DMS 273 treated with DMSO at 0.1 percent for 48 hours (cell line): ENCODE data around the gene DMRTA1.
"Not testable (repeated sequence)": the region's sequence is repeated elsewhere in the genome, so short reads cannot be mapped to it uniquely, and the experiment has no call there.

Source experiments
- DNase-seq: peaks from one replicate; lab custom pipeline; 2025; lab: John Stamatoyannopoulos, UW

The DMRTA1 gene

DNA sequence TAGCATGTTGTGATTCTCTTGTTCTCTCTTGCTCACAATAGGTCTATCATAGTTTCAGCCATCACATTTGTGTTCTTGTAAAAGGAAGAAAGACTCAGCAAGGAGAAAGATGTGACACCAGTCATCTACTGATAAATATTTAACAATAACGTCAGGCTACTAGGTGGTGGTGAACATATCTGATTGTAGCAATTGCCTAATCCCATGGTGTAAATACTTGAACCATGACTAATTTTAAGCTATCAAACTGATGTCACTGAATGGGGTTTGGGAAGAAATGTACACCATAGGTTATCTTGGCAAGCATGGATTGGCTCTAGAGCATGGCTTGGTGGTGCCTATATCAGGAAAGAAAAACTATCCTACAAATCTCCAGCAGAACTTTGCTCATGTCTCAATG lies 16.6 kb downstream of the DMRTA1 start:
- no peak for DNase-seq

DNA sequence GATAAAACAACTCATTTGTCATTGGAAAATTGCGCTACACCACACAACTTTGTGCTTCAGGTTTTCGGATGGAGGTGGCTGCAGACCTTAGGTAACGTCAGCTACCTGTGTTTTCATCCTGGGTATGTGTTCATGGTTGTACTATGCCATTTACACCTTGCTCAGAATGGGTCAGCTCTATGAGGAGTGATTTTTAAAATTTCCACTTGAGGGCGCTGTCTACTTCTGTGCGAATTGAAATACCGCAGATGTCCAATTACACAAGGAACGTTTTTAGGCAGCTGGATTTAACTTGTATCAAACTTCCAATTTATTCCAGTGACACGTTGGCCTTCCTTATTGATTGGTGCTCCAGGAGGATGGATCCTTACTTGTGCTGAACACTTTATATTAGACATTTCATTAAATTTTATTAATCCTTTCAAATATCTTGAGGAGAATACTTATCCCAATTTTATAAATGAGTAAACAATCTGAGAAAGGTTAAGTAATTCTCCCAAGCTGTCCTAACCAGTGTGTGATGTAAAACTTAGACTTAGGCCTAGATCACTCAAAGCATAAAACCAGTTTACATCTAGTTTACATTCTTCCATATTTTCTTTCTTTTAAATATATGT lies 23.4 kb downstream of the DMRTA1 start:
- no peak for DNase-seq

DNA sequence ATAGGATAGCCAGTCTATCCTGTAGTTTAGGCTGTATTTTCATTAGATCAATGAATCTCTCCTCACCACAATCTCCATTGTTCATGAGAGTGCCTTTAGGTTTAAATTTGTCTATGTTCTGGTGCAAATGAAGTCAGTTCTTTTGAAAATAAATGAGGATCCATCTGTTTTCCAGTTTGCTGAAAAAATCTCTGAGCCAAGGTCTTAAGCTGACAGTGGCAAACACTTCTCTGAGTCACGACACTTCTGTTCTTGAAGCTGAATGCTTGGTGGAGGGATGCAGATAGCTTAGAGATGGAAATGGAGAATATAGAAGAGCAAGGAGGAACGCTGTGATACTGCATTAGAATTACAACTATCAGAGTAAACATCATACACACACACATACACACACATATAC lies 34.9 kb downstream of the DMRTA1 start:
- DNase-seq: no peak

DNA sequence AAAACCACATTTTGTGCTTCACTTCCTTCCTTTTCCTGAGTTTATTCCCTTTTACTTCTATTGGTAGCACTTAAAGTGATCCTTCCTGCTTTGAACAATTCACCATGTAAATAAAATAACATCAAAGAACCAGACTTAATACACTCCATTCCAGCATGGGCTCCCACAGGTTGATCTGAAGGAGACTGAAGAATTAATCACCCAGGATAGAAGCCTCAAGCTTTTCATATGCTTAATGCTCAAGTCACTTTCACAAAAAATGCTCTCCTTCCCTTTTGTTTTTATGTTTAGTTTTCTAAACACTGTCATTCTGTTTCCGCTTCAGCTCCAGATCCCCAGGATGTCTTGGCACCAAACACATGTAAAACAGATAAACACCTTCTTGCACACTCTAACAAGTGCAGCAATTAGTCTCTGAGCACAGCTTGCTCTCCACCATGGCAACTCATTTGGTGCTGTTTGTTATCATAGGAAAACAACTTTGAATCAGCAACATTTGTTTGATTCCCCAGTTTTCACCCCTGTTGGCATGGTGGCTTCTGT lies 37.0 kb downstream of the DMRTA1 start:
- DNase-seq: no peak

DNA sequence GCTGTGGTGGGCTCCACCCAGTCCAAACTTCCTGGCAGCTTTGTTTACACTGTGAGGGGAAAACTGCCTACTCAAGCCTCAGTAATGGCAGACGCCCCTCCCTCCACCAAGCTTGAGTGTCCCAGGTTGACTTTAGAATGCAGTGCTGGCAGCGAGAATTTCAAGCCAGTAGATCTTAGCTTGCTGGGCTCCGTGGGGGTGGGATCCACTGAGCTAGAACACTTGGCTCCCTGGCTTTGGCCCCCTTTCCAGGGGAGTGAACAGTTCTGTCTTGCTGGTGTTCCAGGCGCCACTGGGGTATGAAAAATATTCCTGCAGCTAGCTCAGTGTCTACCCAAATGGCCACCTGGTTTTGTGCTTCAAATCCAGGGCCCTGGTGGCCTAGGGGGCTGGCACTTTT lies 49.6 kb downstream of the DMRTA1 start:
- not testable (repeated sequence) for DNase-seq
